ENCODE results near the gene POFUT1.
"Not testable (repeated sequence)": the region's sequence is repeated elsewhere in the genome, so short reads cannot be mapped to it uniquely, and the experiment has no call there.

The POFUT1 gene

GRCh38 chr20:32207626-32208498 is at the start of gene POFUT1, which contains the start of gene PLAGL2:
Gene POFUT1 (plus strand): TSS chr20:32207880. CDS start chr20:32207942, 62 bp downstream.
Gene PLAGL2 (minus strand): TSS chr20:32207743. CDS start chr20:32202178, 5,565 bp downstream.
- peak; percentile 85 to 88 for DNase-seq (ENCODE audit: low read depth in 2 of 2)

GRCh38 chr20:32158351-32158750 is 49.3 kb upstream of the POFUT1 start:
- DNase-seq (ENCODE audit: low read depth in 2 of 2) = no peak

DNA sequence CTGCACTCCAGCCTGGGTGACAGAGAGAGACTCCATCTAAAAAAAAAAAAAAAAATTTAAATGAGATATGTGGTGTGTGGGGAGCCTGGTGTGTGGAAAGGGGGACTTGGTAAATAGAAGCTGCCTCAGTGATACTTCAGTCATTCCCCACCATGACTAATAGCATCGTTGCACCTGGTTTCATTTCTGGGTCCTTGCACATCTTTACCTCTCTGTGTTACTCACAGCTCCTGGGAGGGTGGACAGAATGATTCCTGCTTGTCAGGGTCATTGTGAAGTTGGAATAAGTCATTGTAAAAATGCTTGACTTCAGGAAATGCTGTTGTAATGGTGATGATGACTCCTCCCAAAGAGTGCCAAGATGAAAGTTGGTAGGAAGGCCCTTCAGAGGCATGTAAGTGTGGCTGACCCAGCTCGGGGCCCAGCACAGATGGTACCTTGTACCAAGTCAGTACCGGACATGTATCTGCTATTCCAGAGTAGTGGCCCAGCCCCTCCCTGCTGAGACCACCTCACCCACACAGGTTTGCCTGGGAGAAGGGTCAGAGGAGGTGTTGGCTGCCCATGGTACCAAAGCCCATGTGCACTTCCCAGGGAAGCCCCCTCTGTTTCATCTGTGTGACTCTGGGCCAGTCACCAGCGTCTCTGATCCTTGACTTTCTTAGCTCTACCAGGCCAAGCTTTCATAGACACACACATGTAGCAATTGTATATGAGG is 48.6 kb upstream of the POFUT1 start:
- DNase-seq (ENCODE audit: low read depth in 2 of 2) = no peak

- no peak for DNase-seq (ENCODE audit: low read depth in 2 of 2)
These were observed 47.9 kb upstream of the POFUT1 start for GRCh38 chr20:32159766-32160221.

- DNase-seq (ENCODE audit: low read depth in 2 of 2) = no peak
These were observed 47.3 kb upstream of the POFUT1 start for GRCh38 chr20:32160341-32160740.

GRCh38 chr20:32162351-32162750 is 45.3 kb upstream of the POFUT1 start:
- no peak for DNase-seq (ENCODE audit: low read depth in 2 of 2)

GRCh38 chr20:32163951-32164350 is 43.7 kb upstream of the POFUT1 start:
- DNase-seq (ENCODE audit: low read depth in 2 of 2) = no peak

DNA sequence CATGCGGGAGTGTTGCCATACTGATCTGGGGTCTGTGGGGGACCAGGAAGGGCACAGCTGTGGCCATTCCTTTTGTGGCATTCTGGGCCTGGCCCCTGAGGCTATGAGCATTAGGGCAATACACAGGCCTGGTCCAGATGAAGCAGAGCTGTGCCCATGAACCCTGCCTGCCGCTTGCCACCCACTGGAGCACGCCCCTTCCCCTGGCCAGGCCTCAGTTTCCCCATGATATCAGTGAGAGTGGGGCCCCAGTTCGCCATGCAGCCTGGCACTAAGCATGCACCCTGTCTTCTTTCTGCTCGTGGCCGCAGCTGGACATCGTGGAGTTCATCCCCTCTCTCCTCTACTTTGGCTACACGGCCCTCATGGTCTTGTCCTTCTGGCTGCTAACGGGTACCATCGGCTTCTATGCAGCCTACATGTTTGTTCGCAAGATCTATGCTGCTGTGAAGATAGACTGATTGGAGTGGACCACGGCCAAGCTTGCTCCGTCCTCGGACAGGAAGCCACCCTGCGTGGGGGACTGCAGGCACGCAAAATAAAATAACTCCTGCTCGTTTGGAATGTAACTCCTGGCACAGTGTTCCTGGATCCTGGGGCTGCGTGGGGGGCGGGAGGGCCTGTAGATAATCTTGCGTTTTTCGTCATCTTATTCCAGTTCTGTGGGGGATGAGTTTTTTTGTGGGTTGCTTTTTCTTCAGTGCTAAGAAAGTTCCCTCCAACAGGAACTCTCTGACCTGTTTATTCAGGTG is 42.5 kb upstream of the POFUT1 start:
- DNase-seq (ENCODE audit: low read depth in 2 of 2) = no peak

GRCh38 chr20:32165836-32166545 is 41.7 kb upstream of the POFUT1 start:
- no peak for DNase-seq (ENCODE audit: low read depth in 2 of 2)

DNA sequence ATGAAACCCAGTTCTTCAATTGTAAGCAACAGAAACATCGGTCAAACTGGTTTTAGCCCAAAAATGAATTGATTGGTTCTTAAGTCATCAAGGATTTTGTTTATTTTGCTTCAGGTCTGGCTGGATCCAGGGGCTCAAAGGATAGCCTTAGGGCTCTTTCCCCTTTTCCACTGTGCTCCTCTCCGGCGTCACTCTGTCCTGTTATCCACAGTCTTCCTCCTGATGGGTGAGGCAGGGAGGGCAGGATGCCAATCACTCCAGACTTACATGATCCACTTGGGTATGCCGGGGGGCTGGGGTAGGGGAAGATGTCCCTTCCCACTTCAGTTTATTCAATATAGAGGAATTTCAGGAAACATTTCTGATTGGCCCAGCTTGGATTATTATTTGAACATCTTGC is 40.1 kb upstream of the POFUT1 start:
- DNase-seq (ENCODE audit: low read depth in 2 of 2) = no peak

DNA sequence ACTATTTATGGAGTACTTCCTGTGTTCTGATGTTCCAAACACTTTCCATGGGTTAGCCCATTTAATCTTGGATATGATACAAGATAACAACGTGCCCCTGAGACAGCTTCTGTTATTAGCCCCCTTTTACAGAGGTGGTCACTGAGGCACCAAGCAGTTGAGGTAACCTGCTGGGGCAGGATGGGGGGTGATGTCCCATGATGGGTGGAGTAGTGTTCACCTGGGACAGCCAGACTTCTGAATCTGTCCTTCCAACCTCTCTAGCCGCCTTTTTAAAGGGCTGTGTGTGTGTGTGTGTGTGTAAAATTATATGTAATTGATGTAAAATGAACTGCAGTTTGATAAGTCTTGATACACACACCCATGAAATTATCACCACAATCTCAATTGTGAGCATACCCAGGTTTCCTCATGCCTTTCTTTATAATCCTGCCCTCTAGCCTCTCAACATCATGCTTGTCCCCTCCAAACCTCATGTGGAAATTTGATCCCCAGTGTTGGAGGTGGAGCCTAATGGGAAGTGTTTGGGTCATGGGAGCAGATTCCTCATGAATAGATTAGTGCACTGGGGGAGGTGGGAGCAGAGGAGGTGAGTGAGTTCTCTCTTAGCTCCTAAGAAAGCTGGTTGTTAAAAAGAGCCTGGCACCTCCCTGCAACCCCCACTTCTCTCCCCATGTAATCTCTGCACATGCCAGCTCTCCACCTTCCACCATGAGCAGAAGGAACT is 39.3 kb upstream of the POFUT1 start:
- DNase-seq (ENCODE audit: low read depth in 2 of 2) = no peak

GRCh38 chr20:32177696-32178095 is 30.0 kb upstream of the POFUT1 start:
- not testable (repeated sequence) for DNase-seq (ENCODE audit: low read depth in 2 of 2)

DNA sequence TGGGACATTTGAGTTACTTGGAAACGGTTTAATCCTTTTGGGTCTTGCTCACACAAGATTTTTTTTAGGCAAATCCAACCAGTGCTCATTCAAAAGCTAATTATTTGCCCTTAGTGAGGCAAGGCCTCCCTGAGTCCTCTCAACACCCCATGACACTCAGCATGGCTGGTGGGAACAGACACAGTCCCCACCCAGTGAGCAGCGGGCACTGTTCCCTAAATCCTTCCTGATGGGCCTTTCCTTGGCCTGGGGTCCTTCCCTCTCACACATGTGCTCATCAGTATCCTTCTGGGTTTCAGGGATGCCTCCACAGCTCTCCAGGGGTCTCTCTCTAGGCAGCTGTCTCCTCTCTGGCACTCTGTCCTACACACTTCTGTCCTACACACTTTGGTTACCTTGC is 28.2 kb upstream of the POFUT1 start:
- no peak for DNase-seq (ENCODE audit: low read depth in 2 of 2)

GRCh38 chr20:32179934-32180333 is 27.7 kb upstream of the POFUT1 start:
- no peak for DNase-seq (ENCODE audit: low read depth in 2 of 2)

GRCh38 chr20:32181606-32182005 is 26.1 kb upstream of the POFUT1 start:
- no peak for DNase-seq (ENCODE audit: low read depth in 2 of 2)

DNA sequence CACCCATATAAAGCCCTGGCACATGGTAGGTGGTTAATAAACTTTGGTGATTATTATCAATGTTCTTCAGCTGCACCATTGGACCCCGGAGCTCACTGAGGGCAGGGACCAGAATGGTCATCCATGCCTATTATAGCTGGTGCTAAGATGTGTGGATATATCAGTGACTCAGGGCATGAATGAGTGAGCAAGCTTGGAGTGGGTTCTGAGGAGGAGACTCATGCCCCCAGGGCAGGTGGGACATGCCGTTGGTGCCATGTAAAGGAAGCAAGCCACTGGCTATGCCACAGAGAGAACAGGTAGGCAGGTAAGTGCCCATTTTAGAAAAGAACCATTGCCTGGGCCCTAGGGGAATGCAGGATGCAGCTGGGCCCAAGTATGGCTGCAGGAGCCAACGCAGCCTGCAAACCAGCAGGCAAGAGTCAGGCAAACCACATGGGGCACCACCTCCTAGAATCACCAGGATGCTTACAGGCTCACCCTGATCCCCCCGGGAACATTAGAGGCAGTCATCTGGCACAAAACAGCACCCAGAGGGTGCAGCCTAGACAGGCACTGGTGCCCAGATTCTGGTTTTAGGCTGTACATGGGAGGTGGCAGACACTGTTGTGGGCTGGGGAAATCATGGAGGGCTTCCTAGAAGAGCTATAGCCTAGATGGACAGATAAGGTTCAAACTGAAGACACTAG is 23.6 kb upstream of the POFUT1 start:
- DNase-seq (ENCODE audit: low read depth in 2 of 2) = no peak

DNA sequence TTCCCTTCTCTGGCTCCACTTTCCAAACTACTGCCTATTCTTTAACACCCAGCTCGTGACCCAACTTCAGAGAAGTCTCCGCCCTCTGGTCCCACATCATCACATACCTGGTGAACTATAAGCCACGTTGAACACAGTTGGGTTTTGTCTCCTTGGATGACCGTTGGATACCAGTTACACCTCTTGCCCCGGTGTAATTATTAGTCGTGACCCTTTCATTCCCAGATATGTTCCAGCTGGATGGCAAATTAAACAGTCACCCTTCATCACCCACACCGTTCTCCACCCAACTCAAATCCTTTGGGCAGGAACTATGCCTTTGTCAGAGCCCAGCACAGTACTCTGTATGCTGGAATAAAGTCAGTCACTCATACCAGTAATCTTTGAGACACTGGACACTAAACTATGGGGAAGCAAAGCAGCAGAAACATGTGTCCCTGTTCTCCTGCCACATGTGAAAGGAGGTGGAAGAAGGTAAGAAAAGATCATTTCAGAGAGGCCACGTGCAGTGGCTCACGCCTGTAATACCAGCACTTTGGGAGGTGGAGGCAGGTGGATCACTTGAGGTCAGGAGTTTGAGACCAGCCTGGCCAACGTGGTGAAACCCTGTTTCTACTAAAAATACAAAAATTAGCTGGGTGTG is 22.6 kb upstream of the POFUT1 start:
- no peak for DNase-seq (ENCODE audit: low read depth in 2 of 2)

DNA sequence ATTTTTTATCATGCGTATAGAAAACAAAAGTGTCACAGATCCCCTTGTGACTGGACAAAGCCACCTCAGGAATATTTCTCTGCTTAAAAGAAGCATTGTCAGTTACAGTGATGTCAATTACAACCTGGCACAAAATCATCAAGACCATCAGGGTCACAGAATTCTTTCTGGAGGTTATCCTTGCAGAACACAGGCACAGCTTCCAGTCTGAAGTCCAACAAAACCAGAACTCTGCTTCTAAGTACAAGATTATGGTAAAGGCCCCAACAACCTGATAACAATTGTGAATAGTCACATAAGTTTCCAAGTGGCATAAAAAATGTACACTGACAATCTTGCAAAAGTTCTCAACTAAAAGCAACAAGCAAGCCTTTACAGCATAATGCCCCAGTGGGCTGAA is 21.2 kb upstream of the POFUT1 start:
- DNase-seq (ENCODE audit: low read depth in 2 of 2) = no peak

- no peak for DNase-seq (ENCODE audit: low read depth in 2 of 2)
These were observed 19.1 kb upstream of the POFUT1 start for GRCh38 chr20:32188376-32189122.

All from stimulated activated CD8-positive, alpha-beta memory T cell treated with anti-CD3 and anti-CD28 coated beads, Interleukin-15, amount 100 ng/mL, for 48 hours (primary cell).